Esophagus squamous epithelium (tissue), 5 donors: Measurements from ENCODE around the gene MRTO4. TPM values are rescaled to one million over a fixed set of nuclear protein-coding genes. Genes with fewer than 3 reads are reported as not detected.

Experiments used
- DNase-seq: peaks from one replicate; lab custom pipeline; 2025; lab: John Stamatoyannopoulos, UW
- H3K27ac ChIP-seq, 4 donors: fragments of 200-600 bp; sonication (generic); one replicate each; pipeline ENCODE4 v1.5.1; 2016 to 2019; ENCODE audit warnings: mild to moderate bottlenecking in 1 of 4
- H3K27me3 ChIP-seq, 4 donors: fragments of 200-600 bp; sonication (generic); 1 replicate in 3 of 4; 2 replicates in 1 of 4; pipeline versions ENCODE4 v1.5.1 to v1.6.0; 2017 to 2021; ENCODE audit warnings: antibody characterized with exemption in 1 of 4
- H3K36me3 ChIP-seq, 3 donors: fragments of 200-600 bp; sonication (generic); one replicate each; pipeline ENCODE4 v1.5.1; 2016 to 2019
- H3K4me1 ChIP-seq, 3 donors: fragments of 200-600 bp; sonication (generic); one replicate each; pipeline ENCODE4 v1.5.1; 2017 to 2019
- H3K4me3 ChIP-seq, 4 donors: fragments of 200-600 bp; sonication (generic); 1 replicate in 3 of 4; 2 replicates in 1 of 4; pipeline ENCODE4 v1.5.1; 2016 to 2019; ENCODE audit warnings: mild to moderate bottlenecking in 2 of 4, moderate library complexity in 1 of 4
- H3K9me3 ChIP-seq, 3 donors: fragments of 200-600 bp; sonication (generic); one replicate each; pipeline ENCODE4 v1.5.1; 2016 to 2019
- CTCF ChIP-seq, 6 experiments: fragments of 450-650 bp in 4 of 6; fragments of 200-600 bp in 2 of 6; sonication (generic) in 2 of 6; IDR thresholded peaks; one replicate each; pipeline ENCODE4 v1.5.1; 2016 to 2019; ENCODE audit warnings: antibody characterized with exemption in 6 of 6, mild to moderate bottlenecking in 4 of 6, moderate library complexity in 4 of 6
- POLR2A ChIP-seq, 4 donors: fragments of 450-650 bp; IDR thresholded peaks; one replicate each; pipeline ENCODE4 v1.6.1; 2017; ENCODE audit warnings: antibody characterized with exemption in 4 of 4, mild to moderate bottlenecking in 4 of 4, moderate library complexity in 3 of 4
- WGBS, 2 donors: methylation state at CpG; one replicate each; pipeline ENCODE4 v1.1.5; 2018; 5-methylcytosine and 5-hydroxymethylcytosine counted together
- intact Hi-C: fragments of 100-400 bp; cut with DNase I; formaldehyde crosslinking; loops from one replicate; pipeline ENCODE4 v1.15.0; 2022
- total RNA-seq, 4 donors: library from RNA; depleted of rRNA; stranded (reverse); fragments of >200 nt; gene quantifications; one replicate each; pipeline ENCODE4 v1.1.0, GENCODE V29; 2016
- donor health status: DM: yes; HTN: yes; CAD: no.

The MRTO4 gene
- total RNA-seq, 4 donors from 2014 or later: 25.4 to 48.3 (median 34.2) TPM

GRCh38 chr1:19219451-19219850 is 32.2 kb upstream of the MRTO4 start:
- 72 to 80% methylated on average over 7 of the region's 7 CpGs for WGBS, 2 donors

GRCh38 chr1:19220080-19220846 is 31.3 kb upstream of the MRTO4 start:
- intact Hi-C loops: no loop called here
- TF ChIP-seq CTCF (IDR thresholded peaks at IDR 0.05): no peak
- no peak for TF ChIP-seq POLR2A (IDR thresholded peaks at IDR 0.05)
- Histone ChIP-seq H3K27ac (peak overlapping the region in 1 of 4 donors; percentile 23), H3K36me3 (peaks cover 6 to 100% (median 27%) of the 10 kb centered on the region in 3 donors), H3K4me3 (no peak overlapping the region), H3K4me1 (no peaks in the 10 kb centered on the region), H3K9me3 (no peaks in the 10 kb centered on the region), H3K27me3 (no peaks in the 10 kb centered on the region)
- no peak for DNase-seq
- WGBS, 2 donors: 87 to 90% methylated on average over 8 of the region's 8 CpGs

More at GRCh38 chr1:19219451-19219850, 32.2 kb upstream of the MRTO4 start:
- DNase-seq: no peak
- Histone ChIP-seq H3K36me3 (peaks cover 6 to 100% (median 27%) of the 10 kb centered on the region in 3 donors), H3K4me1 (no peaks in the 10 kb centered on the region), H3K9me3 (no peaks in the 10 kb centered on the region), H3K27me3 (no peaks in the 10 kb centered on the region), H3K27ac (no peak overlapping the region), H3K4me3 (no peak overlapping the region)
- intact Hi-C loops: no loop called here
- no peak for TF ChIP-seq POLR2A (IDR thresholded peaks at IDR 0.05)
- TF ChIP-seq CTCF (IDR thresholded peaks at IDR 0.05): no peak

DNA sequence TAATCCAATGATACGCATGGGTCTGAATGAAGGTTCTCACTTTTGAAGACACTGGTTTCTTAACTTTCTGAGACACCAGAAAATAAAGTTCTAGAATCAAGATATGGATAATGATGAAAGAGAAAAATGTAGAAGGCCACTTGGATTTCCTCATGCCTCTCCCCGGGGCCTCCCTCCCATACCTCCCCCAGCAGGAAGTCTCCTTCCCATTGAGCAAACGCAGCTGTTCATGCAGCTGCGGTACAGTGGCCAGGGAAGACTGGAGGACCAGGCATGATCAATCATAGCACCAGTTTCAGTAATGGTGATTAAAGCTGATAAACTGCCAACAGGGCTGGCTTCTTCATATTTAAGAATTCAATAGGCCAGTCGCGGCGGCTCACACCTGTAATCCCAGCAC is 30.6 kb upstream of the MRTO4 start:
- WGBS, 2 donors: 71 to 76% methylated on average over 7 of the region's 7 CpGs
- H3K36me3 ChIP-seq: peaks cover 6 to 100% (median 34%) of the 10 kb centered on the region in 3 donors
- intact Hi-C loops: no loop called here
- H3K27me3 ChIP-seq: no peaks in the 10 kb centered on the region
- no peak for DNase-seq
- H3K4me3 ChIP-seq: no peak overlapping the region
- no peaks in the 10 kb centered on the region for H3K4me1 ChIP-seq
- no peaks in the 10 kb centered on the region for H3K9me3 ChIP-seq
- TF ChIP-seq POLR2A (IDR thresholded peaks at IDR 0.05): no peak
- no peak for TF ChIP-seq CTCF (IDR thresholded peaks at IDR 0.05)
- H3K27ac ChIP-seq: peak overlapping the region in 1 of 4 donors; percentile 13

DNA sequence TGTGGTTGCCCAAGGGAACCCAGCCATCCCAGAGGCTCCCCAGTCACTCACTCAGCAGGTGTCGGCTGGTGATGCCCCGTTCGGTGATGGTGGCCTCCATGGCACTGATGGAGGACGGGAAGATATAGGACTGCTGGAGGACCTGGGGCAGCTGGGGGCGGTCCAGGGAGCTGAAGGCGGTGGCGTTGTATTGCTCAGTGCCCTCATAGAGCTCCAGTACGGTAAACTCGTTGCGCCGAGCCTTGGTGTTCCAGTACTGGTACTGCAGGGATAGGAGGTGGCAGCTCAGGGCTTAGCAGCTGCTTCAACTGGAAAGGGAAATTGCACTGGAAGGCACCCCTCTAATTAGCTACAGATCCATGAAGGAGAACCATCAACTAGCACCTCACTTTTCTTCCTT is 29.0 kb upstream of the MRTO4 start:
- H3K36me3 ChIP-seq: peaks cover 6 to 100% (median 49%) of the 10 kb centered on the region in 3 donors
- no peak for DNase-seq
- H3K9me3 ChIP-seq: no peaks in the 10 kb centered on the region

More for the DNA sequence above, 29.0 kb upstream of the MRTO4 start:
- WGBS, 2 donors: 94 to 95% methylated on average over 6 to 7 of the region's 11 CpGs
- Histone ChIP-seq H3K27me3 (no peaks in the 10 kb centered on the region), H3K4me1 (no peaks in the 10 kb centered on the region), H3K4me3 (no peak overlapping the region), H3K27ac (no peak overlapping the region)
- no peak for TF ChIP-seq CTCF (IDR thresholded peaks at IDR 0.05)
- no peak for TF ChIP-seq POLR2A (IDR thresholded peaks at IDR 0.05)
- intact Hi-C loops: no loop called here
